Caco-2 (cell line): ENCODE data around the gene CASP9. TPM values are rescaled to one million over a fixed set of nuclear protein-coding genes. Genes with fewer than 3 reads are reported as not detected.
"Not testable (repeated sequence)": the region's sequence is repeated elsewhere in the genome, so short reads cannot be mapped to it uniquely, and the experiment has no call there.

Experiments
- BruUV-seq: library from RNA; stranded (reverse); fragments of 400-500 nt; replicated peaks from 2 replicates; lab custom pipeline; 2021; lab: Mats Ljungman, UMichigan
- CTCF ChIA-PET: fragments of 300-600 bp; sonication (Branson Sonifier 250); formaldehyde crosslinking; loops from one replicate; lab custom pipeline; 2022; ENCODE audit warnings: antibody characterized with exemption; lab: Charles Lee
- POLR2A ChIA-PET: fragments of 300-600 bp; sonication (Branson Sonifier 250); formaldehyde crosslinking; loops from one replicate; lab custom pipeline; 2022; ENCODE audit warnings: antibody characterized with exemption; lab: Charles Lee
- DNase-seq, 2 experiments: peaks; one replicate each; pipeline versions ENCODE4 v3.0.0 to v3.0.0-alpha.2; 2020 to 2022
- H3K27me3 ChIP-seq: replicated peaks from 2 replicates; pipeline ENCODE4 v1.6.0; 2011; ENCODE audit warnings: low read length; ENCODE audit not compliant: control insufficient read depth, insufficient read depth
- H3K36me3 ChIP-seq: 2 replicates; pipeline ENCODE4 v1.5.1; 2011; ENCODE audit warnings: low read length; ENCODE audit not compliant: control insufficient read depth, insufficient read depth
- H3K4me1 ChIP-seq: fragments of 250-450 bp; sonication (Bioruptor Pico); 2 replicates; pipeline ENCODE4 v1.5.1; 2020; ENCODE audit warnings: mild to moderate bottlenecking
- H3K4me3 ChIP-seq: 2 replicates; pipeline ENCODE4 v1.5.1; 2011; ENCODE audit warnings: low read depth, mild to moderate bottlenecking, control low read depth, low read length
- H3K9me3 ChIP-seq: fragments of 250-450 bp; sonication (Bioruptor Pico); 2 replicates; pipeline ENCODE4 v1.5.1; 2020; ENCODE audit warnings: mild to moderate bottlenecking, moderate library complexity
- H3K27ac Mint-ChIP-seq: one replicate; pipeline ENCODE4 v1.8.0; 2022; ENCODE audit warnings: mixed read lengths; ENCODE audit not compliant: unreplicated experiment
- H3K27me3 Mint-ChIP-seq: one replicate; pipeline ENCODE4 v1.8.0; 2022; ENCODE audit warnings: mixed read lengths; ENCODE audit not compliant: insufficient read depth, unreplicated experiment
- H3K36me3 Mint-ChIP-seq: one replicate; pipeline ENCODE4 v1.8.0; 2022; ENCODE audit warnings: mild to moderate bottlenecking, mixed read lengths; ENCODE audit not compliant: insufficient read depth, unreplicated experiment
- H3K4me1 Mint-ChIP-seq: one replicate; pipeline ENCODE4 v1.8.0; 2022; ENCODE audit warnings: low read depth, mixed read lengths; ENCODE audit not compliant: unreplicated experiment
- H3K4me3 Mint-ChIP-seq: one replicate; pipeline ENCODE4 v1.8.0; 2022; ENCODE audit warnings: mild to moderate bottlenecking, moderate library complexity, mixed read lengths; ENCODE audit not compliant: unreplicated experiment
- H3K9me3 Mint-ChIP-seq: one replicate; pipeline ENCODE4 v1.8.0; 2022; ENCODE audit warnings: mixed read lengths; ENCODE audit not compliant: unreplicated experiment
- intact Hi-C: fragments of 100-400 bp; cut with micrococcal nuclease; formaldehyde crosslinking; loops from one replicate; pipeline ENCODE4 v1.10.0; 2022; ENCODE audit not compliant: unreplicated experiment
- total RNA-seq: library from RNA; stranded (reverse); gene quantifications from 2 replicates; pipeline ENCODE4 v1.2.3, GENCODE V29; 2022
- TF ChIP-seq, protein P1 (sequence below), 2 experiments: fragments of 200-600 bp in 1 of 2; IDR thresholded peaks; 1 replicate in 1 of 2; 2 replicates in 1 of 2; pipeline versions ENCODE4 v1.5.1 to v1.8.0; 2011 to 2022; ENCODE audit warnings: antibody characterized with exemption in 1 of 2, control low read depth in 1 of 2, inconsistent platforms in 1 of 2, low read depth in 1 of 2, low read length in 1 of 2, mild to moderate bottlenecking in 1 of 2, moderate library complexity in 1 of 2; ENCODE audit not compliant: insufficient read depth in 1 of 2, severe bottlenecking in 1 of 2, unreplicated experiment in 1 of 2

The CASP9 gene
- total RNA-seq, 1 experiment from 2014 or later = 9.9 TPM

DNA sequence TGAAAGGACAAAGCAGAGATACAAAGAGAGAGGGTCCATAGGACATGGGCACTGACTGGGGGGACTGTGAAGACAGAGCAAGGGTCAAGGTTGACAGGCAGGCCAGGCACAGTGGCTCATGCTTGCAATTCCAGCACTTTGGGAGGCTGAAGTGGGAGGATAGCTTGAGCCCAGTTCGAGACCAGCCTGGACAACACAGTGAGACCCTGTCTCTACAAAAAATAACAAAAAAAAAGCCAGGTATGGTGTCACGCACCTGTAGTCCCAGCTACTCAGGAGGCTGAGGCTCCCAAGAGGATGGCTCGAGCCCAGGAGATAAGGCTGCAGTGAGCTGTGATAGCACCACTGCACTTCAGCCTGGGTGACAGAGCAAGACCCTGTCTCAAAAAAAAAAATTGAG, 4.4 kb downstream of the CASP9 start:
- BruUV-seq = no TSS peak
- Mint-ChIP-seq H3K36me3 (peaks cover 7% of the 10 kb centered on the region), H3K27ac (no peak overlapping the region), H3K27me3 (no peaks in the 10 kb centered on the region), H3K9me3 (no peaks in the 10 kb centered on the region), H3K4me3 (no peak overlapping the region), H3K4me1 (peaks cover 9% of the 10 kb centered on the region)
- DNase-seq = no peak
- no peaks in the 10 kb centered on the region for H3K36me3 ChIP-seq
- peaks cover 4% of the 10 kb centered on the region; the same call in 1 of the 2 replicates for H3K4me1 ChIP-seq
- TF ChIP-seq, protein P1, sequence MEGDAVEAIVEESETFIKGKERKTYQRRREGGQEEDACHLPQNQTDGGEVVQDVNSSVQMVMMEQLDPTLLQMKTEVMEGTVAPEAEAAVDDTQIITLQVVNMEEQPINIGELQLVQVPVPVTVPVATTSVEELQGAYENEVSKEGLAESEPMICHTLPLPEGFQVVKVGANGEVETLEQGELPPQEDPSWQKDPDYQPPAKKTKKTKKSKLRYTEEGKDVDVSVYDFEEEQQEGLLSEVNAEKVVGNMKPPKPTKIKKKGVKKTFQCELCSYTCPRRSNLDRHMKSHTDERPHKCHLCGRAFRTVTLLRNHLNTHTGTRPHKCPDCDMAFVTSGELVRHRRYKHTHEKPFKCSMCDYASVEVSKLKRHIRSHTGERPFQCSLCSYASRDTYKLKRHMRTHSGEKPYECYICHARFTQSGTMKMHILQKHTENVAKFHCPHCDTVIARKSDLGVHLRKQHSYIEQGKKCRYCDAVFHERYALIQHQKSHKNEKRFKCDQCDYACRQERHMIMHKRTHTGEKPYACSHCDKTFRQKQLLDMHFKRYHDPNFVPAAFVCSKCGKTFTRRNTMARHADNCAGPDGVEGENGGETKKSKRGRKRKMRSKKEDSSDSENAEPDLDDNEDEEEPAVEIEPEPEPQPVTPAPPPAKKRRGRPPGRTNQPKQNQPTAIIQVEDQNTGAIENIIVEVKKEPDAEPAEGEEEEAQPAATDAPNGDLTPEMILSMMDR (IDR thresholded peaks at IDR 0.05; ENCODE audit: insufficient read depth in 1 of 2, low read depth in 1 of 2, low read length in 1 of 2, severe bottlenecking in 1 of 2, unreplicated experiment in 1 of 2) = no peak
- ChIA-PET POLR2A (no interaction called here), CTCF (no interaction called here)
- no peaks in the 10 kb centered on the region for H3K27me3 ChIP-seq
- intact Hi-C loops = no loop called here
- no peak overlapping the region for H3K4me3 ChIP-seq
- H3K9me3 ChIP-seq = no peaks in the 10 kb centered on the region

DNA sequence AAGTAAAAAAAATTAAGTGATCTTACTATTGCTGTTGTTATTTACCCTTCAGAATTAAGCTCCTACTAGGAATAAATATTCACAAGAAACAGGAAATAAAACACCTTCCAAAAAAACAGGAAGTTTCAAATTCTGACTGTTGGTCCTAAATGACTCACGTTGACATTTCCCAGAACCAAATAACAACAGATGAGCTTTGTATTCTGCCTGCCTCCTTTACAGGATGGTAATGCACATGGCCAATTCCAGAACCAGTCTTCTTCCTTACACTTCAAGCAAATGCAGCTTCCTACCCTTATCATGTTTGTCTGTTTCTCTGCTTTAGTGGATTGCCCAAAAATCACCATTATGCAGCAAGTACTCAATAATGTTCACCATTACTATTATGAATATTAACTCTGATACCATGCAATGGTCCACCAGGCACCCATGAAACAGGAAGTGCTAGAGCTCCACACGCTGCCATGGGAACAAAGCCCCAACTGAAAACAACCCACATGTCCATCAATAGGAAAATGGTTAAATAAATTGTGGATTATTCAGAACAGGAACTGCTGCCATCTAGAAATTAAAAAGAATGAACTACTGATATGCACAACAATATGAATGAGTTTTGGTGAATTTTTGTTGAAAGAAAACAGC, 8.9 kb downstream of the CASP9 start:
- Histone ChIP-seq H3K4me3 (no peak overlapping the region), H3K27me3 (no peaks in the 10 kb centered on the region), H3K36me3 (no peaks in the 10 kb centered on the region), H3K4me1 (no peaks in the 10 kb centered on the region), H3K9me3 (no peaks in the 10 kb centered on the region)
- Mint-ChIP-seq H3K4me1 (no peaks in the 10 kb centered on the region), H3K27me3 (no peaks in the 10 kb centered on the region), H3K9me3 (no peaks in the 10 kb centered on the region), H3K27ac (no peak overlapping the region), H3K36me3 (no peaks in the 10 kb centered on the region), H3K4me3 (no peak overlapping the region)
- TF ChIP-seq, protein P1 (IDR thresholded peaks at IDR 0.05; ENCODE audit: insufficient read depth in 1 of 2, low read depth in 1 of 2, low read length in 1 of 2, severe bottlenecking in 1 of 2, unreplicated experiment in 1 of 2) = no peak
- intact Hi-C loops = no loop called here
- no TSS peak for BruUV-seq
- no peak for DNase-seq
- ChIA-PET POLR2A (no interaction called here), CTCF (no interaction called here)

DNA sequence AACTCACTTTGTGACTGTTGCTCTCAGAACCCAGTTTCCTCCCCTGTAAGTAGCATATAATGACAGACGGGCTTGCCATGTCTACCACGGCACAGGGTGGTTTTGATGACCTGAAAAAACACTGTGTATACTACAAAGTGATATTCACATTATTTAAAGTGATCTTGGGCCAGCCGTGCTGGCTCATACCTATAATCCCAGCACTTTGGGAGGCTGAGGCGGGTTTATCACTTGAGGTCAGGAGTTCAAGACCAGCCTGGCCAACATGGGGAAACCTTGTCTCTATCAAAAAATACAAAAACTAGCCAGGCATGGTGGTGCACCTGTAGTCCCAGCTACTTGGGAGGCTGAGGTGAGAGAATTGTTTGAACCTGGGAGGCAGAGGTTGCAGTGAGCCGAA, 9.5 kb downstream of the CASP9 start:
- intact Hi-C loops, H3K4me3 Mint-ChIP-seq, H3K9me3 Mint-ChIP-seq, CTCF ChIA-PET, POLR2A ChIA-PET, H3K4me3 ChIP-seq, H3K27ac Mint-ChIP-seq, H3K27me3 ChIP-seq, H3K27me3 Mint-ChIP-seq, H3K4me1 ChIP-seq, H3K36me3 ChIP-seq, H3K36me3 Mint-ChIP-seq, BruUV-seq, H3K9me3 ChIP-seq, H3K4me1 Mint-ChIP-seq, DNase-seq: not testable (repeated sequence)
